ENCODE results near the gene SLC4A11.

The SLC4A11 gene

DNA sequence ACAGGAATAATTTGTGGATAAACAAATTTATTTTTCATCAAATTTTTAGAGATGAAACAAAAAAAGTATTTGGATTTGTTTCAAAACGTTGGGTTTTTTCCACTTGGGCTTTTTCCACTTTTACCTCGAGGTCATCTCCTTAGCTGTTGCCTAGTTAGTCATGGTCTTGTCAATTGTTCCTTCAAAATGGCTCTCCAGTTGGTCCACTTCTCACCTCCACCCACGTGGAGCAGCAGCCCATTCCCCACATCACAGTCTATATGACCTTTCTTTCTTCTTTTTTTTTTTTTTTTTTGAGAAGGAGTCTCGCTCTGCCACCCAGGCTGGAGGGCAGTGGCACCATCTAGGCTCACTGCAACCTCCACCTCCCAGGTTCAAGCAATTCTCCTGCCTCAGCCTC, 6.7 kb upstream of the SLC4A11 start:
- no peak for DNase-seq

DNA sequence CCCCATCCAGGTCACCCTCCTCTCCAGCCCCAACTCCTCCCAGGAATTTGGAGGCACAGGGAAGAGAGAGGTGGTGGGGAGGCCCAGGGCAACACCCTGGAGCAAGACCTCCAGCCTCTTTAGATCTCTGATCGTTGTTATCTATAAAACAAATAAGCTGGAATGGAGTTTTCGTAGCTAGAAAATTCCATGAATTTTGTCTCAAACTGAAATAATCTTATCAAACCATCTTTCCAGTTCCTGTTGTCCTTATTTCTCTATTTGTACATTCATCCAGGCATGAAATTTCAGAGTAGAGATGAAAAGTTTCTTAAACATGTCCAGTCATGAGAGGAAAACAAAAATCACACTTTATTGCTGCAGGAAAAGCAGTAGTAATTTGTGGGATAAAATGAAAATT, 6.2 kb upstream of the SLC4A11 start:
- no peak for DNase-seq

DNA sequence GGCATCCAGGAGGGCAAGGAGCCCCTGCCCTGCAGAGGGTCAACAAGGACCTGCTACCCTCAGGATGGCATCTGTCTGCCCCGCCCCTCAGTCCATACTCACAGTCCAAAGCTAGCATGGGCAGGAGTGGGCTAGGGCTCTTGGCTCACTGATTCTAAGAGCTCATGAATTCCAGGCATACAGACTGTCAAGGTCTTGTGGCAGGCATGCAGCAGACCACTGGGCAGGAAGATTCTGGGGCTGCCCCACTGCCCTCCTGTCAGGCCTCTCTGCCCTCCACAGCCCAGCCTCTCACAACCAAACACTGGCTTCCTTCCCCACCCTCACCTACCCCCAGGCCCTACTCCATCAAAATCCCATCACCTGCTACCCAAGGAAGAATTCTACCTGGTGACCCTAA, 5.6 kb upstream of the SLC4A11 start:
- no peak for DNase-seq

DNA sequence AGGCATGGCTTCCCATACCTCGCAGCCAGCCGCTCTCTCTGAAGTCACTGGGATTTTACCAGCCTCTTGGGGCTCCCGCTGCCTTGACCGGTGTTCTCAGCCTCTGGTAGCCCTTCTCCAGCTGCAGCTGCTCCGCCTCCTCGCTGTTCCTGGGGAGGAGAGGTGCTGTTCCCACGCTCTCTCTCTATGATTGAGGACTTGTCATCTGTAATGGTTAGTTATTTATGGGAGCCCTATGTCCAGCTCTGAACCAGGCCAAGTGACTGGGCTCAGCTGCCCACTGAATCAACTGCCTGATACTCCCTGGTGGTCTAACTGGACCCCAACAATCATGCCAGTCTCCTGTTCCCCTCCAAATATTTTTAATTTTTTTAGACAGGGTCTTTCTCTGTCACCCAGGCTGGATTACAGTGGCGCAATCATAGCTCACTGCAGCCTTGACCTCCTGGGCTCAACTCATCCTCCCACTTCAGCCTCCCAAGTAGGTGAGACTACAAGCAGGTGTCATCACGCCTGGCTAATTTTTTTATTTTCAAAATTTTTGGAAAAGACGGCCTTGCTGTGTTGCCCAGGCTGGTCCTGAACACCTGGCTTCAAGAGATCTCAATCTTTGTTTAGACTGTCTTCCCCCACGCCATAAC, 4.8 kb upstream of the SLC4A11 start:
- no peak for DNase-seq

DNA sequence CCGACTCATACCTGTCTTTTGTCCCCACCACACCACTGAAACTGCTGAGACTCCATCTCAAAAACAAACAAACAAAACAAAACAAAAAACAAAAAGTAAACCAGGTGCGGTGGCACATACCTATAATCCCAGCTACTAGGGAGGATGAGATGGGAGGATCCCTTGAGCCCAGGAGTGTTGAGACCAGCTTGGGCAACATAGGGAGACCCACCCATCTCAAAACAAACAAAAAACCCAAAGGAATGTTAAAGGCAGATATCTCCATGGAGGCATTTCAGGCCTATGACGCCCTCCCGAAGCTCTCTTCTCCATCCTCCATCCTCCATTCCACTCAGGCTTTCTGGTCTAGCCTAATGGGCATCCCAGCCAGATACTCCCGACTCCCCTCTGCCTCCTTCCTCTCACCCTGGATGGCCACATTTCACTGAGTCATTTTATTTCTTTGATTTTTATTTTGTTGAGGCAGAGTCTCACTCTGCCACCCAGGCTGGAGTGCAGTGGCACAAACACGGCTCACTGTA, 3.2 kb upstream of the SLC4A11 start:
- no peak for DNase-seq

DNA sequence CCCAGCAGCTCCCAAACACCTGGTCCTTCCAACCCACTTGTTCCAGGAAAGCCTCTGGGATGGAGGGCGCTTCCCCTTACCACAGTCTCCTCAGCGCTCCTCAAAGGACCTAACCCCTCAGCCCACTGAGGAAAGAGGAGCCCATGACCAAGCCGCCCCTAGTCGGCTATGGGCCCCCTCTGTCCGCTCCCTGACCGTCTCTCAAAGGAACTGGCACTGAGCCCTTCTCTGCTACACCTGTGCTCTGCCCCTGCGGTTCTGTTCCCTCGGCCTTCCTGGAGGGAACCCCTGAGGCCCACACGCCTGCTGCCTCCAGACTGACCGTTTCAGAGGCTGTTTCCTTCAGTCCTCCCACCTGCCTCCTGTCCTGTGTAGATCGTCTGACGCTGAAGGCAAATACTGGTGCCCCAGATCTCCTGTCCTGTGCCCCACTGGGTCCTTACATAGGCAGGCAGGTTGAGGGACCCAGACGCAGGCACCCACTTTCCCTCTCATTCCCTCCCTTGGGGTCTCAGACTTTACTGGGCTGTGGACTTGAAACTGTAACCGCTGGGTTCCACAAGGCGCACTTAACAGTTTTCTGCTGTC, 1.9 kb upstream of the SLC4A11 start:
- DNase-seq: no peak

DNA sequence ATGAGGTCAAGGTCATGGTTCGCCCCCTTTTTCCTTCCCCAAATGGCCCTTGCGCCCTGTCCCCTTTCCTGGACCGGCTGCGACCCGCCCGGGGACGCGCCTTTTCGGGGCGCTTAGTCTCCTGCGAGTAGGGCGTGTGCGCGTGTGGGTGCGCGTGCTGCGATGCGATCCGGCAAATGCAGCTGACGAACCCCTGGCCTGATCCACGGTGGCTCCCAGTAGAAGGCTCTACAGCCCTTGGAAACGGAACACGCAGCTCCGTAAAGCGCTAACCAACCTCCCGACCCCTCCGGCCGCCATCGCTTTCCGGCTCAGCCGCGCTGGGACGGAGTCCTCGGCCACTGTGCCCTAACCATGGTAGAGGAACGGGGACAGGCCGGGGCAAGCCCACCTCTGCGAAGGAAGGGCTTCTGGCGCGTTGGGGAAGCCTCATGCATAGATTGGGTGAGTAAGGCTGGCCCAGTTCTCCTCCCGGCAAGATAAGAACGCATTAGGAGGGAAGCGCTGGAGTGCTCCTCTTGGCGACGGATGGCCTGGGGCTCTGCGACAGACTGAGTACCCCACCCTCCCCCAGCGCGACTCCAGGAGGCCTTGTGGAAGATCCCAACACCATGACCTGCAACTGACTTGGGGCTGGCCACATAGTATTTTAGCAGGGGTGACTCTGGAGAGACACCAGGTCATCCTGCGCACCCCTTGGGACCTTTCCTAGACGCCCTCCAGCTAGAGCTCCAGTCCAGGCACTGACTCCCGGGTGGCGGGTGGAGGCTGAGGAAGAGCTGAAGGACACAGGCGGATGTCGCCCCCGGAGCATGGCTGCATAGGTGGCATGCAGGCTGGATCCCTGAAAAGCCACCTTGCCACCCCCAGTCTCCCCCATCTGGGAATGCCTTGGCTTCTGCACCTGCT, 1.1 kb upstream of the SLC4A11 start:
- DNase-seq: no peak

DNA sequence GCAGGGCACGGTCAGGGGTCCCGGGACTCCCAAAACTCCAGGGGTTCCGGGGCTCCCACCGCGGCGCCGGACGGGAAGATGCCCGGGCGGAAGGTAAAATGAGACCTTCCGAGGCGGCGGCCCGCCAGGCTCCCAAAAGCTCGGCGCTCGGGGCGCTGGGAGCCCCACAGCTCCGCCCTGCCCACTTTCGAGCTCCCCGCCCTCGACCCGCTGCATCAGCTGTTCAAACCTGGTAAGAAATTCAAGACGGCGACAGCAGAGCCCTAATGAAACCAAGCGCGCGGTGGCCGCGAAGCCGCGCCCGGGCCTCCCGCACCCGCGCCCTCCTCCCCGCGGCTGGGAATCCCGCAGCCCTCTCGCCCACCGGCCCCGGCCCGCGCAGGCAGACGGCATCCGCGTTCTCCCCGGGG, 369 bp downstream of the SLC4A11 start:
- DNase-seq: no peak

DNA sequence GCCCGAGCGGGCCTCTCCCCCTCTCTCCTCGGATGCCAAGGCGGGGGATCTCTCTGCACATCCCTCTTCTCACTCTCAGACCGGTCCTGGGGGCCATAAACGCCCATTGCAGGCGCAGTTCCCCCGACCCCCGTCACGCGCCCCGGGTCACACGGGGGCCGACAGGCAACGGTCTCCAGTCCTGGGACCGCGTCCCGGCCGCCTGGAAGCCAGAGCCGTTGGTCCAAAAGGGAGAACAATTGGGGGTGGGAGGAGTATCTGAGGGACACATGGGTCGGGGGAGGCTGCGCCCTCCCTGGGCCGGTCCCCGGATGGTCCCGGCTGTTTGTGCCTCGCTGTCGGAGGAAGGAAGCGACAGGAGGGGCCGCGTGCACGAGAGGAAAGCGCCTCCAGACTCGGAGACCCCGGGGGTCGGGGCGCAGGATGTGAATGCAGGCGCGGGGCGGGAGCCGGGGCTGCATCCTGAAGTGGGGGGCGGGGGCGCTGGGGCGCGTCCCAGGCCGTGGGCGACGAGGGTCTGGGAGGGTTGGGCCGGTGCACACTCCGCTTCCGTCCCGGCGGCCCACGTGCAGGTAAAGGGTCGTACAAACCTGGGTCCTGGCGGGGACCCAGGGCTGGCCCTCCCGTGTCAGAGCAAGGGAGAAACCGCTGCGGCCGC, 903 bp downstream of the SLC4A11 start:
- DNase-seq: no peak

DNA sequence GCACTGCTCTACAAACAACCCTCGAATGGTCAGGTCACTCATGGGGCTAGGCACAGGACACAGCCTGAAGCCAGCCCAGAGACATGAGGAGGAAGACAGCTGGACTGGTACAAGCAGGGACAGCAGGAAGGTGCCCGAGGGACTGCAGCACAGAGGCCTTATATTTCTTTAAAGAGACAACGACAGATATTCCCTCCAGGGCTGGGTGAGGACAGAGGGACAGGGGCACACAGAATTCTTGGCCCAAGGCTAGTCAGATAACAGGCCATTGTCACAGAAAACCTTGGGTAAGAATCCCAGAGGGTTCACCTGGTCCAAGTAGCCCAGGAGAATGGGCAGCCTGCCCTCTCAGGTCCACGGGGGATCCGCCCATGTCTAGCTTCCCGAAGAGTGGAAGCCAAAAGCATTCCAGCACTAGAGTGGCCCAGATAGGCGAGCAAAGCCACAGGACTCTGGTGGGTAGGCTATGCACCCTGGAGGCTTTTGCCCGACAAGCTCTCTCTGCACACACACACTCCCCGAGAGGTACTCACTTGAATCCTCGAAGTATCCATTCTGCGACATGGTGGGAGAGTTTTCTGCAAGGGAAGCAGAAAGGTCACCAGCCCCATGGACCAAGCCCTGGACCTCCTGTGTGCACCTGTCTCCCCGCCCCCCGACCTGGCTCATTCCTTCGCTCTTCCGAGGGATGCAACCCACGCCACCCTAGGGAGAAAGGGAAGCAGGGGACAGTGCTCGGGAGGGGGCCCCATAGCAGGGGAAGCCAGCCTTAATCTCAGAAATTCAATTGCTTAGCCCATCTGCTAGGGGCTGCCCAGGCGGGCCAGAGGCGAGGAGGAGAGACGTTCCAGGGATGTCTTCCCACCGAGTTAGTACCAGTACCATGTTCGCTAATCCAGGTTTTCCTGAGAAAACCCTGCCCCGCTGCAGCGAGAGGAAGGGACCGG, 1.7 kb downstream of the SLC4A11 start:
- DNase-seq: no peak

DNA sequence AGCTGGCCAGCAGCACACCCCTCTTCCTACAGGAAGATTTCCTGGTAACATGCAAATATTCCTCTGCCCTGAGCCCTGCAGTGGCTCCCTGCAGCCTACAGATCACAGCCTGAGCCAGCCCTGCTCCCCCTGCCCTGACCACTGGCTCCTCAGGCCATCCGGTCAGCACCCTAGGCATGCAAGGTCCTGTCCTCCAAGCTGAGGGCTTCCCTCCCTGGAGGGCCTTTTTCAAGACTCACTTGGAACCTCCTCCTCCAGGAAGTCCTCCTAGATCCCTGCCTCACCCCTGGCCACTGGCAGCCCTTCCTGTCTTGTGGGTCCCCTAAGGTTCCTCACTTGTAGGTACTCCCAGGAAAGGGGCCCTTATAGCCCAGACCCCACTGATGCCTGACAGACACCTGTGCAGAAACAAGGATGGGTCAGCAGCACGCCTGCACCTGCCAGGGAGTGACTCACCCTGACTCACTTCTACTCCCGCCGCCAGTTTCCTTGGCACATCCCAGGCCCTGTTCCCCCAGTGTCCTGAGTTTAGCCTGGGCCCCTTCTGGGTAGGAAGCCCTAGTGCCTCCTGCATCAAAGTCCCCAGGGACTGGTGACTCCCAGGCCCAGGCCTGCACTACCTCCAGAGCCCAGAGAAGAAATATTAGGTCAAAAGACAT, 3.2 kb downstream of the SLC4A11 start:
- no peak for DNase-seq

DNA sequence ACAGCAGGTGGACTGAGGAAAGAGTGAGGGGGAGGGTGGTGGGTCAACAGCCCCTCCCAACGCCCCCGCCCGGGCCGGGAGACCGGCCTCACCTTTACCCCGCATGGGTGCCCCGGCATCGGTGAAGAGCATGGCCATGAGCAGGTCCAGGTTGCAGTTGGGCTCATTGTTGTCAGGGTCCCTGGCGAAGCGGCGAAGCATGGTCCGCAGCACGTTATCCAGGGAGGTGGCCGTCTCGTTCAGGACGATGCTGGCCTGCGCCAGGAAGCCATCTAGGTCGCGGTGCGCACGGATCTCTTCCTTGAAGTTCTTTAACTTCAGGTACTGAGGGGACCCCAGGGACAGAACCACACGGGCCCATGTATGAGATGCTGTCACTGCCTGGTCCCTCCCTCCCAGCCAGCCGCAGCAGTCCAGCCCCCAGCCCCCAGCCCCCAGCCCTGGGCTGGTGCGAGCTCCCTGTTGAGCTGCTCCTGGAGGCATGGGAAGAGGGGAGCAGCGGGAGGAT, 4.9 kb downstream of the SLC4A11 start:
- no peak for DNase-seq

DNA sequence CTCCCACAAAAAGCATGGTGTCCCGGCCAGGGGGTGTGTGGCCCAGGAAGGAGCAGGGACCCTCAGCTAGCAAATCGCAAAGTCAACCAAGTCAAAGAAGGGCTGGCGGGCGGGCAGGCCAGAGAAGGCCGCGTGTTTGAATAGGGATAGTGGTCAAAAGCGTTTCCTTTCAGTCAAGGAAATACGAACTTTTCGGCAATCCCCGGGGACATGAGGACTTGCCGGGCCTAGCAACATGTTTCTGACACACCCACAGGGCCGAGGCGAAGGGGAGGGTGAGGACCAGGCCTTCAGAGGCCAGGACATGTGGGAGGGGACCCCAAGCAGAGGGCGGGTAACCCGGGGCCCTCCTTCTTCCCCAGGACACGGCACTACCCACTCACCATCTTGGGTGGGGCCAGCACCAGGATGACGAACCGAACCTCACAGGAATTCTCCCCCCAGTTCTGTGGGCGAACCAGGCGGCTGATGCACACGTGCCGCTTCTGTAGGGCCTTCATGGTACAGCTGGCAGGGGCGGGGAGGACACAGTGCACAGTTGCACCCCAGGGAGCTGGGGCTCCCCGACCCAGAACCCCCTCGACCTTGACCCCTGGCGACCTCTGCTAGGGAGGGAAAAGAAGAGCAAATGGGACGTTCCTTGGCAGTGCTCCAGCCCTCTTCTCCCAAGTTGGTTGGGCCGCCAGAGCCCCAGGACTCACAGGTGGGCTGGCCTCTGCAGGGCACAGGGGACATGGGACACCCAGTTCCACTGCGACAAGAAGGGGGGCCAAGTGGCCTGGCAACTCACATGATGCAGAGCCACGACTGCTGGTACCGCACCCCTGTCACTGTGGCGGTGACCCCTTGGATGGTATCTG, 5.6 kb downstream of the SLC4A11 start:
- no peak for DNase-seq

DNA sequence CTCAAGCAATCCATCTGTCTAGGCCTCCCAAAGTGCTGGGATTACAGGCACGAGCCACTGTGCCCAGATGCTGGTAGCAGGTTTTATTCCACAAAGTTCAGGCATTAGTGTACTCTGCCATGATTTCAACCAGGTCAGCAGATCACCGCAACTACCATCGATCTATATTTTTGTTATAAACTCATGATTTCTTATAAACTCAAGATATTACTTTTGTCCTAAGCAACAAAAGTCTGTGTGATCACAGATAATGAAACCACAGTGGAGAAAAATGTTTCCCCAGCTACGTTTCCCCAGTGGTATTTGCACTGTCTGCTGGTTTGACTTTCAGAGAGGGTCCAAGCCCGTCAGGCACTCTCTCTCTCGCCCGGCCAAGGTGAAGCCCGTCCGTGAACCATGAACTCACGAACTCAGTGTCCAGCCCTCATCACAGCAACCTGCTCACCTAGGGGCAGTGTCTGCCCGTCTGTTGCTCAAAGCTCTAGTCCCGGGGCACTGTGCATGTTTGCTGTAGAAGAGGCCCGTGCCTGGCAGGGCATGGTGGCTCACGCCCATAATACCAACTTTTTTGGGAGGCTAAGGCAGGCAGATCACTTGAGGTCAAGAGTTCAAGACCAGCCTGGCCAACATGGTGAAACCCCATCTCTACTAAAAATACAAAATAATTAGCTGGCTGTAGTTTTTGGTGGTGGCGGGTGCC, 7.0 kb downstream of the SLC4A11 start:
- DNase-seq: no peak

DNA sequence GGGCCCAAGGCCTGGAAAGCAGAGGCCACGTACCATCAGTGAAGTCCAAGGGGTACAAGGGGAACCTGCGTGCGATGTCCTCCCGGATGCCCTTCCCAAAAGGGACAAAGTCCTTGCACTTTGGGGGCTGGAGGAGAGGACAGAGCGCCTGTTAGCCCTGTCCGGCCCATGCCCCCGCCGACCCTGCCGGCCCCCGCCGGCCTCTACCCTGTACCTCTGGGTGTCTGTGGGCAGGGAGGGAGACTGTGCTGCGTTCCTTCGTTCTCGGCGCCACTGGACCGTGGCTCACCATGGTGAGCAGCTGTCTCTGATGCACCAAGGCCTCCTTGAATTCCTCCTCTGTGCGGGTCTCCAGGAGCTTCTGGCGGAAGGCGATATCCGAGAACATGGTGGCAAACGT, 7.9 kb downstream of the SLC4A11 start:
- no peak for DNase-seq

DNA sequence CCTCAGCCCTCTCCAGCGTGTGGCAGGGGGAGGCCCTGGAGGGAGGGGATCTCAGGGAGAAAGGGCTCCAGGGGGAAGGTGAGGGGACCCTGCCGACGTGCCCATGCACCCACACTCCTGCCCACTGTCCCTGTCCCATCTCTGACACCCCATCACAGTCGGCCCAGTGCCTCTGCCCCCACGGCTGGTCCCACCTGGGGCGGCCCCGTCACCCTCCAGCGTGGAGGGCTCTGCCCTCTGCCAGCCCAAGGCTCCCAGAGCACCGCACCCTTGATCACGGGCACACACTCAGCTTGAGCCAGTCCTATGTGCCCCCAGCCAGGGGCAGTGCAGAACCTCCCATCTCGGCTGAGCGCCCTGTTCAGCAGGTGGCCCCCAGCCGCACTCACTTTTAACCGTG, 9.2 kb downstream of the SLC4A11 start:
- DNase-seq: no peak

DNA sequence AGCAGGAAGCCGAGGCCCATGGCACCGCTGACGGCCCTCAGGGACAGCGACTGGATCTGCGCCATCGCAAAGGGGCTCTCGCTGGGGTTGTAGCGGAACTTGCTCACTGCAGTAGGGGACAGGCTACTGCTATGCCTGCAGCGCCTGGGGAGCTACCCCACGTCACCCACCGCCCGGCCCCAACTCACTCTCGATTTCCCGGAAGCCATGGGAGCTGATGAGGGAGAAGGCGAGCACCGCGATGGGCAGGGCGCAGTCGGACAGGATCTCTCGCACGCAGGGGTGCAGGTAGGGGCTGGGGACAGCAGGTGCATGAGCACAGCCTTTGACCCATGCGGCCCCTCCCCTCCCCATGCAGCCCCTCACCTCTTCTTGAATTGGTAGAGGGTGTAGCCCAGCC, 9.8 kb downstream of the SLC4A11 start:
- no peak for DNase-seq

DNA sequence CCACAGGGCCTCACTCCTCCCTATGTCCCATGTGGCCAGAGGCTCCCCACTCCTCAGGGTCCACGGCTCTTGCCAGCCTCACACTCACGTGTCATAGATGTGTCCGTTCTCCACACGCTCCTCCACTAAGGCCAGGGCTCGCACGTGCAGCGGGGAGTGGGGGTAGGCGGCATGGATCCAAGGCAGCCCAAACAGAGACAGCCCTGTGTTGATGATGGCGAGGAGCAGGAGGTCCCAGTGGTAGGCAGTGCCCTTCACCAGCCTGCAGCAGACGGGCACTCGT, 10.3 kb downstream of the SLC4A11 start:
- no peak for DNase-seq

DNA sequence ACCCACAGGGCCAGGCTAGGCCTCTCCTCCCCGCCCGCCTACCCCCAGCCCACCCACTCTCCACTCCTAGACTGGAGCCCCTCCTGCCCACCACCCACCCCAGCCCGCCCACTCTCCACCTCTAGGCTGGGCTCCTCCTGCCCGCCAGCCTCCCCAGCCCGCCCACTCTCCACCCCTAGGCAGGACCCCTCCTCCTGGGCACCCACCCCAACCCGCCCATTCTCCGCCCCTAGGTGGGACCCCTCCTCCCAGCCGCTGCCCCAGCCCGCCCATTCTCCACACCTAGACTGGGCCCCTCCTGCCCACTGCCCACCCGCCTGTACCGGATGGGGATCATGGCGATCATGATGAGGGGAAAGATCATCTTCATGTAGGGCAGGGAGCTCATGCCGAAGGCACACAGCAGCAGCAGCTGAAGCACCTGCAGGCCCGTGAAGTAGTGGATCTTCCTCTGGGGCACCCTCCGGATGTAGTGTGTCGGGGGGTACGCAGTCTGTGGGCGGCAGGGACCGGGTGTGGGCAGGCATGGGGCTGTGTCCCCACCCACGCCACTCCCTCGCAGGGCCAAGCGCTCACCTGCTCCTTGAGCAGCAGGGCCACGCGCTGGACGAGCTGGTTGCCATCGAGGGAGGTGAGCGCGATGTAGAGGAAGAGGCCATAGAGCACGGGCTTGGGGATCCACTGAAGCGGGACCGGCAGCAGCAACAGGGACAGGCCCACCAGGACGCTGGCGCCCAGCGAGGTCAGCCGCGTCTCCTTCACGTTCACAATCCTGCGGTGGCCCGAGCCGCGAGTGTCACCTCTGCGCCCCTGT, 10.8 kb downstream of the SLC4A11 start:
- no peak for DNase-seq

Measured in DMS153 (cell line).